Transverse colon (tissue), 4 donors: ENCODE measurements around the gene NAA60.

ENCODE experiments used
- CTCF ChIP-seq, 5 experiments: fragments of 200-600 bp in 3 of 5; fragments of 450-650 bp in 2 of 5; sonication (generic) in 3 of 5; IDR thresholded peaks; 1 replicate in 2 of 5; 2 replicates in 3 of 5; pipeline ENCODE4 v1.5.1; 2016 to 2017; ENCODE audit warnings: antibody characterized with exemption in 5 of 5, inconsistent platforms in 3 of 5, mild to moderate bottlenecking in 2 of 5, moderate library complexity in 1 of 5
- POLR2AphosphoS5 ChIP-seq, 3 donors: sonication (generic); formaldehyde crosslinking; IDR thresholded peaks; one replicate each; pipeline ENCODE4 v1.6.1; 2016; ENCODE audit warnings: antibody characterized with exemption in 3 of 3

GRCh38 chr16:3476409-3476808, 32.9 kb downstream of the NAA60 start:
- no peak for TF ChIP-seq POLR2AphosphoS5 (IDR thresholded peaks at IDR 0.05)
- TF ChIP-seq CTCF (IDR thresholded peaks at IDR 0.05), result no peak
